K562 (cell line): ENCODE data around the gene C1orf167. TPM values are rescaled to one million over a fixed set of nuclear protein-coding genes. Genes with fewer than 3 reads are reported as not detected.
A peak's percentile ranks its signal among the peaks of the same experiment; 100 is the strongest.

ENCODE experiments used
- ETS1 ChIP-seq: conservative IDR thresholded peaks from 2 replicates; pipeline ENCODE4 v1.6.1; 2011; ENCODE audit warnings: low read depth, mild to moderate bottlenecking, low read length; ENCODE audit not compliant: control insufficient read depth
- ETV6 ChIP-seq, 3 experiments: fragments of 150-350 bp in 1 of 3; sonication (generic) in 1 of 3; formaldehyde crosslinking in 1 of 3; IDR thresholded peaks; 2 replicates each; pipeline versions ENCODE4 v1.6.1 to v1.8.0; 2014 to 2022; ENCODE audit warnings: borderline replicate concordance in 2 of 3, low read depth in 2 of 3, antibody characterized with exemption in 1 of 3, low read length in 1 of 3, mild to moderate bottlenecking in 1 of 3, missing genetic modification reagents in 1 of 3
- HDAC8 ChIP-seq: fragments of 450-650 bp; IDR thresholded peaks from 2 replicates; pipeline ENCODE4 v1.6.1; 2016; ENCODE audit warnings: mild to moderate bottlenecking, missing genetic modification characterization, moderate library complexity, missing compliant biosample characterization
- MGA ChIP-seq: fragments of 450-650 bp; IDR thresholded peaks from 2 replicates; pipeline ENCODE4 v1.6.1; 2016; ENCODE audit warnings: mild to moderate bottlenecking, moderate library complexity
- MITF ChIP-seq: IDR thresholded peaks from 2 replicates; pipeline ENCODE4 v1.6.1; 2014; ENCODE audit warnings: antibody characterized with exemption
- NCOA4 ChIP-seq: fragments of 450-650 bp; IDR thresholded peaks from 2 replicates; pipeline ENCODE4 v1.6.1; 2018; ENCODE audit warnings: mild to moderate bottlenecking; ENCODE audit not compliant: partially characterized antibody
- NFRKB ChIP-seq: fragments of 450-650 bp; IDR thresholded peaks from 2 replicates; pipeline ENCODE4 v1.6.1; 2016; ENCODE audit warnings: low read depth
- SOX6 ChIP-seq: fragments of 450-650 bp; IDR thresholded peaks from 2 replicates; pipeline ENCODE4 v1.6.1; 2014; ENCODE audit warnings: mild to moderate bottlenecking
- ZEB2 ChIP-seq: fragments of 450-650 bp; IDR thresholded peaks from 2 replicates; pipeline ENCODE4 v1.6.1; 2016
- ZNF354B ChIP-seq: fragments of 250-450 bp; sonication (Bioruptor Pico); IDR thresholded peaks from 2 replicates; pipeline ENCODE4 v1.4.0; 2020
- ZNF589 ChIP-seq: fragments of 200-800 bp; sonication (Bioruptor generic); IDR thresholded peaks from 2 replicates; pipeline ENCODE4 v1.6.1; 2016; ENCODE audit warnings: low read depth, missing genetic modification characterization, missing compliant biosample characterization
- ZNF830 ChIP-seq: fragments of 250-450 bp; sonication (Bioruptor Pico); IDR thresholded peaks from 2 replicates; pipeline ENCODE4 v1.5.0; 2021; ENCODE audit warnings: mild to moderate bottlenecking
- polyA plus RNA-seq, 8 experiments: library from polyadenylated mRNA; depleted of rRNA in 4 of 8; stranded (reverse) in 5 of 8; unstranded in 3 of 8; fragments of >200 nt; fragmentation: Nextera tagmentation in 2 of 8; fragmentation: Illumina TruSeq in 1 of 8; extraction: Ambion mirVana in 2 of 8; extraction: Trizol in 1 of 8; gene quantifications; 2 replicates each; pipeline versions ENCODE4 v1.2.1 to v1.2.3, GENCODE V29; 2011 to 2014; ENCODE audit warnings: inconsistent platforms in 1 of 8, missing spikeins in 1 of 8
- total RNA-seq, 7 experiments: library from RNA; depleted of rRNA in 6 of 7; stranded (reverse); fragments of >200 nt in 6 of 7; fragmentation: Illumina TruSeq in 2 of 7; extraction: Trizol in 2 of 7; gene quantifications; 2 replicates each; pipeline versions ENCODE4 v1.2.1 to v1.2.3, GENCODE V29; 2011 to 2021; ENCODE audit warnings: low replicate concordance in 1 of 7

C1orf167 gene
- total and polyA plus RNA-seq, 9 of the 15 experiments (the other 6 are each of a cell fraction or from before 2014, with no cell fraction given), result 0.22 to 0.86 (median 0.31) TPM; not detected in 2

GRCh38 chr1:11740258-11741192, 21.5 kb upstream of the C1orf167 start (continued):
- TF ChIP-seq MGA, result no peak
- TF ChIP-seq ETV6 (IDR thresholded peaks at IDR 0.05; ENCODE audit: borderline replicate concordance in 1 of 2, low read depth in 2 of 2, low read length in 1 of 2), result peak in 1 of 2 experiments; percentile 88; a peak in 3 of 4 replicates
- no peak for TF ChIP-seq ETV6 (CRISPR knock-in tag; IDR thresholded peaks at IDR 0.05; ENCODE audit: borderline replicate concordance)
- TF ChIP-seq SOX6, result peak; percentile 70; the same call in 1 of the 2 replicates
- TF ChIP-seq ETS1, result no peak; the same call in 1 of the 2 replicates
- no peak for TF ChIP-seq HDAC8
- no peak for TF ChIP-seq ZNF830 (CRISPR knock-in tag)
- TF ChIP-seq ZNF589 (CRISPR knock-in tag), result peak; percentile 70; the same call in 1 of the 2 replicates
- TF ChIP-seq ZEB2, result peak; percentile 78
- no peak for TF ChIP-seq ZNF354B (CRISPR knock-in tag)
- no peak for TF ChIP-seq NCOA4
- TF ChIP-seq NFRKB, result no peak
- 0 out of 2 replicates have a peak, but pooled peaks have one; percentile 13 for TF ChIP-seq MITF
